Measurements from ENCODE around the gene GCSH.
A peak's percentile ranks its signal among the peaks of the same experiment; 100 is the strongest.

Gene GCSH

DNA sequence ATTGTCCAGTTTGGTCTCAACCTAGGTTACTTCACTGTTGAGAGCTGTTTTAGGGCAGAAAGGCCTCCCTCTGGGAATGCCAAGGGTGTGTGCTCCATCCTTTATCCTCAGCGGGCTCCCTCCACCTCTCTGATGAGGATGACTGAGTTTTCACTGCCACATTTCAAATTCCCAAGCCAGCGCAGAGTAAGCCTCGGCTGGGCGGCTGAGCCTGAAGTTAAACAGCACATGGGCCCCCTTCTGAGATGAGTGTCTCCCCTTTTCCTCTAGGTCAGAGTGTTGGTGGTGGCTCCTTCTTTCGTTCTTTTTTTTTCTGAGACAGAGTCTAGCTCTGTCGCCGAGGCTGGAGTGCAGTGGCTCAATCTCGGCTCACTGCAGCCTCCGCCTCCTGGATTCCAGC is 5.5 kb upstream of the GCSH start:
- no peak for DNase-seq

DNA sequence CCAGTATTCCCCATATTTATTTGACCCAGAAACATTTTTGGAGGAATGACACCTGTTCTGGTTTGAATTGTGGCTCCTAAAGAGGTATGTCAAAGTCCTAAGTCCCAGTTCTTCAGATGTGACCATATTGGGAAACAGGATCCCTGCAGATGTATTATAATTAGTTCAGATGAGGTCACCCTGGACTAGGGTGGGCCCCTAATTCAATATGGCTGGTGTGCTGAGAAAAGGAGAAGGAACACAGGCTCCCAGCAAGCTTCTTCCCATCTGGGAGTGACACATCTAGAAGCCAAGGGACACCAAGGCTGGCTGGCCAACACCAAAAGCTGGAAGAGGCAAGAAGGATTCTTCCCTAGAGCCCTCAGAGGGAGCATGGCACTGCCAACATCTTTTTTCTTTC is 3.8 kb upstream of the GCSH start:
- DNase-seq, result no peak

DNA sequence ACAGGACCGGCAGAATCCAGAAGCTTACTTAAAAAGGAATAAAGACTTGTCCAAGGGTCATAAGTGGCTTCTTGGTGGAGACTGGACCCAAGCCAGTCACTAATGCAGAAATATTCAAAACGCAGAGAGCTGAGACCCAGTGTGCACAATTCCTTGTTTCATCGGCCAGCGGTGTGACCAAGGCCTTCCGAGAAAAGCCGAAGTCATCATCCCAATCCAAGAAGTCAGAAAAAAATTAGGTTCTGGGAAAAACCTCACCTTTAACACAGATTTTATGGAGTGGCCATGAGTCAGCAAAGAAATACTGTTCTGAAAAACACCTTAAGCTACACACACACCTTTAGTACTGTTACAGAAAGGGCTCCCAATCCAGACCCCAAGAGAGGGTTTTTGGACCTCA is 1.0 kb upstream of the GCSH start:
- DNase-seq, result no peak

DNA sequence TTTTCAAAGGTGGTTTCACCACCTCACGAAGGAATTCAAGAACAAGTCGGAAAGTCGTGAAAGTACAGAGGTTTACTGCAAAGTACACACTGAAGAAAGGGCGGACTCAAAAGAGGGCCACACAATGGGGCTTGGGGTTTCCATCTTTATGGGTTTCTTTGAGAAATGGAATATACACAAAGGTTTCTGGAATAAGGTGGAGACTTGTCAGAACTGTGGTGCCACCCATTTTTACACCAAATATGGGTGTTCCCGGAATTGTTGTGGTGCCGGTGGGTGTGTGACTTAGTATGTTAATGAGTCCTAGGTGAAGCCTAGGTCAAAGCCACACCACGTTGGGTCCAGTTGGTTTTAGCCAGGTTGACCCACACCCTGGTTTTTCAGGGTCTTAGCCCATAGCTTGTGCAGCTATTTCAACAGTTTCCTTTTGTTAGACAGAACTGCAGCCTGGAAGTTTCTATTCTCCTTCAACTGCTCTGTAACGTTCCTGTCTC is 567 bp upstream of the GCSH start:
- DNase-seq, result no peak

DNA sequence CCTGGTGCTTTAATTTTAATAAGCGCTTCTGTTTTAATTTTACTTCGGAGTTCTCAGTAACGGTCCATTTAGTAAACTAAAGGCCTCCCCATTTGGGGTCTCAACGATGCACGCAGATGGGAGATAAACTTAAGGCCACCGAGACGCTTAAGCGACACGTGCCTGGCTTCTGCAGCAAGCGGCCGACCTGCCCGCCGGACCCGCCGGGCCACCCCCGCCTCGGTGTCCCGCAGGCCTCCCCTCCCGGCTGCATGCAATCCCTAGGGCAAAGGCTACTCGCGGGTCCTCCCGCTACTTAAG is 592 bp downstream of the GCSH start:
- no peak for DNase-seq

DNA sequence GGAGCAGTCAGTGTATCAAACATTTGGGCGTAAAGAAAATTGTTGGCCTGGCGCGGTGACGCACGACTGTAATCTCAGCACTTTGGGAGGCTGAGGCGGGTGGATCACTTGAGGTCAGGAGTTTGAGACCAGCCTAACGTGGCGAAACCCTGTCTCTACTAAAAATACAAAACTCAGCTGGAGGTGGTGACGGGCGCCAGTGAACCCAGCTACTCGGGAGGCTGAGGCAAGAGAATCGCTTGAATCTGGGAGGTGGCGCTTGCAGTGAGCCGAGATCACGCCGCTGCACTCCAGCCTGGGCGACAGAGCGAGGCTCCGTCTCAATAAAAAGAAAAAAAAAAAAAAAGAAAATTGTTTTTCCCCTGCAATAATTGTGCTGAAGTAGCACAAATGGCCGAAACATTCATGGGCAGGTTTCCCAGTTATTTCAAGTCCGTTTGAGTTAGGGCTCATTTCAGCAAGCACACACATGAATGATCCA is 1.4 kb downstream of the GCSH start:
- DNase-seq, result no peak

DNA sequence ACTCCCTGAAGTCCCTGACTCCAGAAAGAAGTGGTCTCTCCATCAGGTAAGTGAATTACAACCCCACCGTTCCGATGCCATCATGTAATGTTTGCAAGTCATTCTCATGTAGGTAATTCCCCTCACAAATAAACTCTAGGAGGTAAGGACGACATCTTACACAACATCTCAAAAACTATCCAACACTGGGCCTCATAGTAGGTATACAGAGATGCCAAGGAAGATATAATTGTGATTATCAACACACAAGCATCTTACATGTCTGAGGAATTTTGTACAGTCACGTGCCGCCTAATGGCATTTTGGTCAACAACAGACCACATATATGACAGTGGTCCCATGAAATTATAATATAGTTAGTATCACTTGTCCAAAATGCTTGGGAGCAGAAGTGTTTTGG is 7.4 kb downstream of the GCSH start:
- DNase-seq, result no peak

DNA sequence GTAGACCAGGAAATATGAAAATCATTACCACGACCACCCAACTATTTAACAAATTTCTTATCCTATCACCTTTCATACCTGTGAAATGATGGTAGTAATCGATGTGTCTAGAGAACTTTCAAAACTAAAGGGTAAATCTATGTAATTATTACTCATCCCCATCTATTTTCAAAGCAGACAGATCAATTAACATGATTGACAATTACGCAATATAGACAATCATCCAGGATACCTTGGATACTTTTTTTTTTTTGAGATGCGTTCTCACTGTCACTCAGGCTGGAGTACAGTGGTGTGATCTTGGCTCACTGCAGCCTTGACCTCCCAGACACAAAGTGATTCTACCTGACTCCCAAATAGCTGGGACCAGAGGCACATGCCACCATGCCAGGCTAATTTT is 15.2 kb downstream of the GCSH start:
- no peak for DNase-seq

DNA sequence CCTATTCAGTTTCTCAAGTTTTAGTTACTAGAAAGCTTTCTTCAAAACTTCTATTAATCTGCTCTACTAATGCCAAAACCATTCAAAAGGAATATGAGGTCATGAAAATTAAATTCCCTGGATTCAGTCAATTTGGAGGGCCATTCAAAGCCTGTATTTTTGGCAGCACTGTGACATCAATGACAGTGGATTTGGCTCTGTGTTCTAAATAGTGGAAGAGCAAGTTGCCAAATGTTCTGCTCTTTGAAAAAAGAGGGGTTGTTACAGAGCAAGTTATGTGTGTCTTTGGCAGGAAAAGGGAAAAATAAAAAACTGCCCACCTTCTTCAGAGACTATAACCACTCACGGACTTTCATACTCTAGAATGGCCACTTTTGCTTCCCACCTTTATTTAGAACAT is 16.0 kb downstream of the GCSH start:
- no peak for DNase-seq

DNA sequence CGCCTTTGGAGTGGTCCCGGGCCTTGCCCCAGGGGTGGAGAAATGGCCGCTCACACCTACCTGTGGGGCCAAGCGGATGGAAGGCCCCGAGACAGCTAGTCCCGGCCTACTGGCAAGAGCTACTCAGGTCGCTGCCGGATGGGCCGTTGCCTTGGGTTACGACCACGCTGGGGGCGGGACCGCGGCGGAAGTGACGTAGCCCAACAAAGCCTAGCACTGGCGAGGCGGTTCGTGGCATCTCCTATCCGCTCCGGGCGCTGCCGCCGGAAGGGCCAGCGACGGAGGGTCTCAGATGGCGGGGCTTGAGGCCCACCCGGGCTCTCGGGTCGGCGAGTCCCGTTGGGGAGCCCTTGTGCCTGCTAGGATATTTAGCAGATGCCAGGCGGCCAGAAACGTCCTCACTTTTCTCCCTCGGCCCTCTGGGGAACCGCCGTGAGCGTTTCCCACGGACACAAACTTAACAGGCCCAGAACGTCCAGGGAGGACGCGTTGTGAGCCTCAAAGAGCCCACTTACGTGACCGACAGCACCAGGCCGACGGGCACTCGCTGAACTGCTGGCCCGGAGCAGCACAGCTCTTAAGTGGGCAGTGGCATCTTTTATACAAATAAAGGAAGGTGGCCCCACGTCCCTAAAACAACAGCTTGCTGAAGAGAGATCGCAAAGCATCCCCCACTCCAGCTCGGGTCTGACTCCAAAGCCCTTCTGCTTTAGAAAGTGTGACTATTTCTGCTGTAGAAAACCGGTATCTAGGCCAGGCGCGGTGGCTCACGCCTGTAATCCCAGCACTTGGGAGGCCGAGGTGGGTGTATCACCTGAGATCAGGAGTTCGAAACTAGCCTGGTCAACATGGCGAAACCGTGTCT is 18.9 kb downstream of the GCSH start, which contains the start of gene C16orf46:
Gene C16orf46, minus strand, starts transcription at position 163 of the 865 bp plus-strand sequence. CDS start 13,283 bp downstream, outside the sequence.
- peak; percentile 73 for DNase-seq

DNA sequence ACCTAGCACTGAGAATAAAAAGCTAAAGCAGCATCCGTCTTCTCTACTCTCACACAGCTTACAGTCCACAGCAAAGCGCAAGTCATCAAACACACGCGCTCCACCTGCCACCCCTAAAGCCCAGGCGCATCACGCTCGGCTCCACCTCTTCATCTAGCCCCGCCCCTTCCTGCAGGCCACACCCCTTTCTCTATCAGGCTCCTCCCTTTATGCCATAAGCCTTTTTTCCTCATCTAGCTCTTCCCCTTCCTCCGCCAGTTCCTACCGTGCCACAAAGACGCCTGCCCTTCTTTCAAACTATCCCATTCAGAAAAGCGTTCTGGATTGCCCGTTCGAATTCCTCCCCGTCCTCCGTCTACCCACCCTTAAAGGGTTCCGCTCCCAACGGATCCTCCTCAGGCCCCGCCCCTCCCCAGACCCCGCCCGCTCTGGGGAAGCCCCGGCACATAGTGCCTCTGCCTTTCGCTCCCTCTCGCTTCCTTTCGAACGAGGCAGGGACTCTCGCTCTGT is 19.6 kb downstream of the GCSH start:
- DNase-seq, result peak; percentile 58

DNA sequence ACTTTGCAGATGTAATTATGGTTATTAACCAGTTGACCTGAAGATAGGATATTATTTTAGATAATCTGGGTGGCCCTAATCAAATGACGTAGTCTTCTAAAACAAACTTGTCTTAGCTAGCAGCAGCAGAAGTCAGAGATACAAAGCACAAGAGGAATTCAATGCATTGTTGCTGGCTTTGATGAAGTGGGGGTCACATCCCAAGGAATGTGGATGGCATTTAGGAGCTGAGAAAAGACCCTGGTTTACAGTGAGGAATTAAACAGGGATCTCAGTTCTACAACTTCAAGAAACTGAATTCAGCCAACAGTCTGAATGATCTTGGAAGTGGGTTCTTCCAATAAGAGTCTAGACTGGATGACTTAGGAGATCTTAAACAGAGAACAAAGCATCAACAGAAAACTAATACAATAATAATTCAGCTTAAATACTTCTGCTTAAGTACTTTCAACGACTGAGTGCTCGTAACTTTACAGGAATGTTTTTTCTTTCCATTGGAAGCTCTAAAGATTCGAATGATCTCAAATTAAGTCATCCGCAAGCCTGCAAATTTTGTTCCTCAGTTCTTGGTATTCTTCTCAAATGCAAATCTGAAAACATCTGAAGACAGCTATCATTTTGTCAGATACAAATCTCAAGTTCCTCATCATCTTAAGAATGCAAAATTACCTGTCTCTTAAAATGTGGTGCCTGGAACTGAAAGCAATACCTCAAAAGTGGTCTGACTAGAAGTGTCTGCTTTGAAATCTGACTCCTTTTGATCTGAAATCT is 22.4 kb downstream of the GCSH start:
- DNase-seq, result no peak

DNA sequence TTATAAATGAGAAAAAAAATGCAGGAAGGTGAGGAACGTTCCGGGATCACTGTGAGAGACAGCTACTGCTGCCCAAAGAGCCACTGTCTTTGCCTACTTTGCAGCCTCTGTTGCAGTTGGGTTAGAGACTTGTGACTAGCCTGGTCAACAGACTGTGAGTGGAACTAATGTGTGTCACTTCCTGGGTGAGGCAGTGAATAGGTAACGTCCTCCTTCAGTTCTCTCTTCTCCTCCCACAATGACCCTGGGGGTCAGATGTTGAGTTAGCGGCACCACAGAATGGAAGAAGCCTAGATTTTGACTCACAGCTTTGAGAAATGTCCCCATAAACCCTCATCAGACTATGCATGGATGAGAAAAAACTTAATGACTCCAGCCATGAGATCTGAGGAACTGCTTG is 24.4 kb downstream of the GCSH start:
- no peak for DNase-seq

DNA sequence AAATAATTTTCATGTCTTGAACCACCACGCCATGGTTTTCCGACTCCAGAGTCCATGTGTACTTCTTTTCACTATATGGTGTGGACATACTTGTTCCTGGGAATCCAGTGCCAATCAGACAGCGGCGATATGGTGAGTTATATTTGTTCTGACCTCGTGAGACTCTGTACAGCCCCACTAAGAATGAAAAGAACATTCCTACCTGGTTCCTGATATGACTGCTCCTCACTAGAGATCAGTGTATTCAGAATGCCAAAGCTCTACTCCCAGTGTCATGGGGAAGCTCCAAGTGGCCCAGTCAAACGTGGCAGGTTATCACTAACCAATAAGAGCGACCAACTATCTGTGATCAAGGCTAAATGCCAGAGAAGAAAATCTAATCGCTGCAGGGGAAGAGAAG is 25.2 kb downstream of the GCSH start:
- no peak for DNase-seq

DNA sequence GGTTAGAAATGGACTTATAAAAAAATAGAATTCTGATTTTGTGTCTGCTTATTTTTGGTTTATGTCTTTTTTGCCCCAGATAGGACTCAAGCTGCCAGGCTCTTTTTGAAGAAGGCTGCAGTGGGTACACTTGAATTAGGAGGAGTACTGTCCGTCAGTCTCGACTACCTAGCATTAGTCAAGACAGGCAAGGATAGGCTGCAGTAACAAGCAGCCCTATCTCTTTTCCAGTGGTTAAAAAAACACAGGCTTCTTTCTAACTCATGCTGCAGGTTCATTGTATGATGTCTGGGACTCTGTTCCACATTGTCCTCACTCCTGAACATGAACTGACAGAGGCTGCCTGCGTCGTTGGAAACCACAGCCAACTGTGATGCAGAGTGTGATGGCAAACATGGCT is 27.1 kb downstream of the GCSH start:
- no peak for DNase-seq

DNA sequence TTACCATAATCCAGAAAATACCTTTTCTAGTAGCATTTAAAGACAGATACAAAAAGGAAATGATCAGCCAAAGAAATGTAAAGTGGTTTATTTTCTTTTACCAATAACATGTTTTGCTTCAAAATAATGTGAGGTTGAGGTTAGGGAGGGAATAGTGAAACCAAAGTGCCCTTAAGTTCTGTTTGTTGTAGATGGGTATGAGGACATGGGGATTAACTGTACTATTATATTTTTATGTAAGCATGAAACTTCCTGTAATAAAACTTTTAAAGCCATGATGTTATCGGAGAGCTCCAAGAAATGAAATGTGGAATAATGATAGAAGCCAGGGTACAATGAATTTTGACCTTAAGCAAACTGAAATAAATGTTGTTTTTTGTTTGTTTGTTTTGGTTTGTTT is 29.0 kb downstream of the GCSH start:
- DNase-seq, result no peak

DNA sequence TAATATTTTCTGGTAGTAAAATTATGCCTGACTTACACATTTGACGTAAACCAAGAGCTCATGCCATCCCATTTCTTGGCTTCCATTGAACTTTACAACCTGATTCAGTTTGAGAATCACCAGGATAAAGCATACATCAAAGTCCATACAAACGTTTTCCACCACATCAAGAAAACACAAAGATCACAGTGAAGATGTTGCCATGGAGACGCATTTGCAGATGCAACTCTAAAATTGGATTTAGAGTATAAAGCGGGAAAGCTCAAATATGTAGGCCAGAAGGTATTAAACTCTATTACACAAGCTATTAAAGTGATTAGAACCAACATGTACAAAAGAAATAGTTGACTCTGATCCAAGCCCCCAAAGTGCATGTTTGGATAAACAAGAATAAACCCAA is 29.5 kb downstream of the GCSH start:
- no peak for DNase-seq

DNA sequence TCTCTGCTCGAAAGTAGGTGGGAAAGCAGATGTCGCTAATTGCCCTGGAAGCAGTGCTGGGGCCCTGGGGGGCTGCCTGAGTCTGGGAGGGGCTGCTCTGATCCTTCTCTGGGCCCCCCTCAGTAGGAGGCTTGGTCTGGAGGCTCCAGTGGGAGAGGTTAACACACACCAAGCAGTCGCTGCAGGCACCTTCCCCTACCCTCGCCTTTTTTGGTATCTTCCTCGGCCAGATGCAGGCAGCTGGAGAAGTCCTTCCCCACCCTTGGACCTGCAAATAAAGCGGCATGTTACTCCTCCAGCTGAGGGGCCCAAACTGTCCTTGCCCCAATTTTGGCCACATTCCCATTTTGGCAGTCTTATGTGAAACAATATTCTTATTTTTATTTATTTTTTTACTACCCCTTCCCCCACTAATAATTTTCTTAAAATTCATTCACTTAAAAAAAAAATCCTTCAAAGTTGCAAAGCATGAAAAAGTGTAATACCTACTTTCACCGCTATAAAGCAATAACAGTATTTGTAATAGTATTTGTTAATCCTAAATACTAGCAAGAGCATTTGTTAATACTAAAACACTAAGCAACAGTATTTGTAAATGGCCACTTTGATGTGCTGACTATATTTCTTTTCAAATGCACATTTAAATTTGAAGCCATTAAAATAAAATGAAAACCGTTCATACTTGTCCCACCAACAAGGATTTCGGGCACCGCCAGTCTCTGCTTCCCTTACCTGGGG is 34.2 kb downstream of the GCSH start:
- no peak for DNase-seq

DNA sequence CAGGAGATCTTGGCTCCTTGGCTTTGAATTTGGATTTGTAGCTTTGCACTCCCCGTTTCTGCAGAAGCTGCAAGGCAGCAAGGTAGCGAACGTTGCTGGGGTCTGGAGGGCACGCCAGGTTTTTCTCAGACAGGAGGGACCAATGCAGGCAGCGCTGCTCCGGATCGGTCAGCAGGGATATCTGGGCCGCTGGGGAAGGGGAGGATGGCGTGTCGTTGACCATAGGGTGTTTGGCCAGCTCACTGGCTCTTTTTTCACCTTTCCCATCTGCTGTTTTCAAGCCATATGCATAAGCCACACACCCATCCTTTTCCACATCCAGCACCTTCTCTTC is 34.9 kb downstream of the GCSH start:
- no peak for DNase-seq

DNA sequence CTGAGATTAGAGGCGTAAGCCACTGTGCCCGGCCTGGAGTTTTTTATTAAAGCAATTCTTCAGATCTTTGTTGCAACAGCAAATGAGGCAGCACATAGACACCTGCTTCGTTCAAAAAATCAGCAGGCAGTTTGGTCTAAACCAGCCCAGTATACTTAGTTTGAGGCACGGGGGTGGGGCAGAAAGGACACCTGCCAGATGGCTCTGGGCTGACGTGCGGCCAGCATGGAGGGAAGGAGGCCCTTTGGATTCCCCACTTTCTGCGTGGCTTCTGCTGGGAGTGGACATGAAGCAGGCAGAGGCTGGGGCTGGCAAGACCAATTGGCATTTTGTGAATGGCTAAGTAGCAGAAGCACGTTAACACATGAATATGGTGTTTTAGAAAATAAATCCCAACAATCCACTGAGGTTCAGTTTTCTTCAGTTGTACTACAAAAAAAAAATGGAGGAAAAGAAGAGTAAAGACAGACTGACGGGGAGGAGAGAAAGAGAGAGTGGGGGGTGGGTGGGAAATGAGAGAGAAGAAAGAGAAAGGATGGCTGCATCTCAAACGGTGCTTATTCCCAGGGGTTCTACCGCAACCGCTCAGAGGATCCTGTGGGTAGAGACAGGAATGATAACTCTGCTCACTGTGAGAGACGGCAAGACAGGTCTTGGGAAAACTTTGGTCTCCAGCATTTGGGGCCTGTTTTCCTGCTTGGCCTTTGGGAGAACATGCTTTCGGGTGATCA is 35.5 kb downstream of the GCSH start:
- DNase-seq, result no peak

DNA sequence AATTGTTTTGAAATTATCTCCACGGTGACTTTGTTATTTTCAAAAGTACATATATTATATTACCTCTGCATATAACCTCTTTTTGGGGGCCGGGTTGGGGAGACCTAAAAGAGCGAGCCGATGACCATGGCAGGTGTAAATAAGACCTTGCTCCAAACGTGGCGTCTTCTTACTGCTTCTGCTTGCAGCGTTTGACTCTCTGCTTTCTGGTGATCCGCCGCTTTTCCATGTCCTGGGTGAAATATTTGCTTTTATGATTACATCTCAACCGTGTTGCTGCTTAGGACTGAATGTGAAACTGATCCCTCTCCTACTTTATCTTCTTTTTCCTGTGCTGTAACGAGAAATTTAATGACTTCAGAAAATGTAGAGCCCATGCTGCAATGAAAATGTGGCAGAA is 42.4 kb downstream of the GCSH start:
- DNase-seq, result no peak

DNA sequence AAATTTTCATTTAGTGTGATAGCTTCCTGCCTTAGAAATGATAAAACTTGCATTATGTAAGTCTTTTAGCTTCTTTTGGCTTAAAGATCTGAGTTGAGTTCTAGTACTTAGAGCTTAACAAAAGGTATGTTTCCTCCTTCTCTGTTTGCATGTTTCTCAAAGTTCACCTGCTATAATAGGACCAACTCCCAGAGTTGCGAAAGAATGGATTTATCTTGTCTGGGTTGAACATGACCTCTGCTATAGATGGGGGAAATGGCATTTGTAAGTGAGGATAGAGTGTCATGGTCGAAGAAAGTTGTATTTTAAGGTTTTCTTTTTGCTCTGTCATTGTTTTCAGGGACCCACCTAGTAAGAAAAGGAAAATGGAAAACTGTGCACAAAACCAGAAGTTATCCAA is 53.4 kb downstream of the GCSH start:
- no peak for DNase-seq

DNA sequence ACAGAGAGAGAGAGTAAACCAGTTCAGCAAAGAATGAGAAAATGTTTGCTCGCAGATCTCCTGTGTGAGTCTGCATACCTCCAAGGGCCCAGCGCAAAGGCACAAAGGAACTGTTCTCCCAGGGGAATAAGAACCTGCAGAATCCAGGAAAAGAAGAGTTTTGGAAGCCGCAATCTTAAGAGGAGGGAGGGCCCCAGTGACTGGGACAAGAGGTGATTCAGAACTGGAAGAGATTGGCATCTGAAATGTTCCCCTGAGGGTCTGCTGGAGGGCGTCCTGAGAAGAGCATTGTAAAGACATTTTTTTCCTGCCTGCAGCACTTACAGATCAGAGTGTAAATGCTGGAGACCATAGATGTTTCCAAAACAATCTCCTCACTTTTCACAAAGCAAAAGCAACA is 54.5 kb downstream of the GCSH start:
- no peak for DNase-seq

Measured in NCI-H526 treated with DMSO at 0.1 percent for 48 hours (cell line).